ENCODE data around the gene LRRIQ4. TPM values are rescaled to one million over a fixed set of nuclear protein-coding genes. Genes with fewer than 3 reads are reported as not detected.

Gene LRRIQ4
- total and polyA plus RNA-seq, 2 donors (not counting 1 experiment from before 2014, with no cell fraction given), result under 0.01 TPM; not detected in 1

DNA sequence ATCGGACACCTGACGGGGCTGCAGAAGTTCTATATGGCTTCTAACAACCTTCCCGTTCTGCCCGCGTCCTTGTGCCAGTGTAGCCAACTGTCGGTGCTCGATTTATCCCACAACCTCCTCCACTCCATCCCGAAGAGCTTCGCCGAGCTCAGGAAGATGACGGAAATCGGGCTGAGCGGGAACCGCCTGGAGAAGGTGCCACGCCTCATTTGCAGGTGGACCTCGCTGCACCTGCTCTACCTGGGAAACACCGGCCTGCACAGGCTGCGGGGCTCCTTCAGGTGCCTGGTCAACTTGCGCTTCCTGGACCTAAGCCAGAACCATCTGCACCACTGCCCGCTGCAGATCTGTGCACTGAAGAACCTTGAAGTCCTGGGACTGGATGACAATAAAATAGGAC is 9.9 kb downstream of the LRRIQ4 start:
- H3K9ac ChIP-seq (ENCODE audit: insufficient read depth, low read length), result no peak overlapping the region
- H2AFZ ChIP-seq (ENCODE audit: low read length), result no peak overlapping the region

DNA sequence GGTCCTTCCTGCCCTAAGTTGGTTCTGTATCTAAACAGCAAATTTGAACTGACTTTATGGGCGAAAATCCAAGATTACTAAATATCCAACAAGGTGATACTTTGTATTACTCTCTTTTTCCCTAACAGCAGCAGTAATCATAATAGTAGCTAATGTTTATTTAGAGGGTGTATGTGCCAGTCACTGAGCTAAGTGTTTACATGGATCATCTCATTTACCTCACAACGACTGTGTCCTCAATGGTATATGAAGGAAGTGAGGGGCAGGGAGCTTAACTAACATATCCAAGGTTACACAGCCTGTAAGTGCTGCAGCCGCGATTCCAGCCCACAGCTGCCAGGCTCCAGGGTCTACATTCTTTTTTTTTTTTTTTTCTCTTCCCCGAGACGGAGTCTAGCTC is 10.3 kb downstream of the LRRIQ4 start:
- Histone ChIP-seq H2AFZ (ENCODE audit: low read length) (no peak overlapping the region), H3K4me2 (ENCODE audit: extremely low read depth, insufficient read depth, low read length) (no peak overlapping the region), H3K27me3 (ENCODE audit: control insufficient read depth, insufficient read depth, low read length) (no peaks in the 10 kb centered on the region), H3K4me3 (replicated peaks in 1 of 4; ENCODE audit: control extremely low read depth in 1 of 4, insufficient read depth in 1 of 4, low read depth in 3 of 4, low read length in 4 of 4) (no peak overlapping the region), H3K9me3 (ENCODE audit: control insufficient read depth, insufficient read depth, low read depth, low read length) (no peaks in the 10 kb centered on the region), H3K9ac (ENCODE audit: insufficient read depth, low read length) (no peak overlapping the region), H3K27ac (ENCODE audit: insufficient read depth, low read length) (no peak overlapping the region), H3K36me3 (ENCODE audit: control insufficient read depth, insufficient read depth, low read length) (no peaks in the 10 kb centered on the region), H3K79me2 (ENCODE audit: control insufficient read depth, insufficient read depth, low read length) (no peaks in the 10 kb centered on the region), H4K20me1 (ENCODE audit: control insufficient read depth, extremely low read depth, insufficient read depth, low read length) (no peaks in the 10 kb centered on the region), H3K4me1 (ENCODE audit: control insufficient read depth, extremely low read depth, insufficient read depth, low read length) (no peaks in the 10 kb centered on the region)
- no peak for TF ChIP-seq EZH2 (IDR thresholded peaks at IDR 0.05; ENCODE audit: low read length, missing control alignments)
- TF ChIP-seq, protein P1, sequence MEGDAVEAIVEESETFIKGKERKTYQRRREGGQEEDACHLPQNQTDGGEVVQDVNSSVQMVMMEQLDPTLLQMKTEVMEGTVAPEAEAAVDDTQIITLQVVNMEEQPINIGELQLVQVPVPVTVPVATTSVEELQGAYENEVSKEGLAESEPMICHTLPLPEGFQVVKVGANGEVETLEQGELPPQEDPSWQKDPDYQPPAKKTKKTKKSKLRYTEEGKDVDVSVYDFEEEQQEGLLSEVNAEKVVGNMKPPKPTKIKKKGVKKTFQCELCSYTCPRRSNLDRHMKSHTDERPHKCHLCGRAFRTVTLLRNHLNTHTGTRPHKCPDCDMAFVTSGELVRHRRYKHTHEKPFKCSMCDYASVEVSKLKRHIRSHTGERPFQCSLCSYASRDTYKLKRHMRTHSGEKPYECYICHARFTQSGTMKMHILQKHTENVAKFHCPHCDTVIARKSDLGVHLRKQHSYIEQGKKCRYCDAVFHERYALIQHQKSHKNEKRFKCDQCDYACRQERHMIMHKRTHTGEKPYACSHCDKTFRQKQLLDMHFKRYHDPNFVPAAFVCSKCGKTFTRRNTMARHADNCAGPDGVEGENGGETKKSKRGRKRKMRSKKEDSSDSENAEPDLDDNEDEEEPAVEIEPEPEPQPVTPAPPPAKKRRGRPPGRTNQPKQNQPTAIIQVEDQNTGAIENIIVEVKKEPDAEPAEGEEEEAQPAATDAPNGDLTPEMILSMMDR (conservative IDR thresholded peaks at IDR 0.05 in 1 of 2, IDR thresholded peaks at IDR 0.05 in 1 of 2; ENCODE audit: low read depth in 1 of 2, low read length in 2 of 2), result no peak
- DNase-seq (ENCODE audit: low read depth in 2 of 2), result no peak

More for the DNA sequence above, 9.9 kb downstream of the LRRIQ4 start:
- H3K27me3 ChIP-seq (ENCODE audit: control insufficient read depth, insufficient read depth, low read length), result no peaks in the 10 kb centered on the region
- no peak for DNase-seq (ENCODE audit: low read depth in 2 of 2)
- no peaks in the 10 kb centered on the region for H3K79me2 ChIP-seq (ENCODE audit: control insufficient read depth, insufficient read depth, low read length)
- no peaks in the 10 kb centered on the region for H3K4me1 ChIP-seq (ENCODE audit: control insufficient read depth, extremely low read depth, insufficient read depth, low read length)
- no peak overlapping the region for H3K4me2 ChIP-seq (ENCODE audit: extremely low read depth, insufficient read depth, low read length)
- H3K27ac ChIP-seq (ENCODE audit: insufficient read depth, low read length), result no peak overlapping the region
- H4K20me1 ChIP-seq (ENCODE audit: control insufficient read depth, extremely low read depth, insufficient read depth, low read length), result no peaks in the 10 kb centered on the region
- H3K4me3 ChIP-seq (replicated peaks in 1 of 4; ENCODE audit: control extremely low read depth in 1 of 4, insufficient read depth in 1 of 4, low read depth in 3 of 4, low read length in 4 of 4), result no peak overlapping the region
- no peaks in the 10 kb centered on the region for H3K36me3 ChIP-seq (ENCODE audit: control insufficient read depth, insufficient read depth, low read length)
- H3K9me3 ChIP-seq (ENCODE audit: control insufficient read depth, insufficient read depth, low read depth, low read length), result no peaks in the 10 kb centered on the region
- TF ChIP-seq EZH2 (IDR thresholded peaks at IDR 0.05; ENCODE audit: low read length, missing control alignments), result no peak
- TF ChIP-seq, protein P1 (conservative IDR thresholded peaks at IDR 0.05 in 1 of 2, IDR thresholded peaks at IDR 0.05 in 1 of 2; ENCODE audit: low read depth in 1 of 2, low read length in 2 of 2), result no peak

DNA sequence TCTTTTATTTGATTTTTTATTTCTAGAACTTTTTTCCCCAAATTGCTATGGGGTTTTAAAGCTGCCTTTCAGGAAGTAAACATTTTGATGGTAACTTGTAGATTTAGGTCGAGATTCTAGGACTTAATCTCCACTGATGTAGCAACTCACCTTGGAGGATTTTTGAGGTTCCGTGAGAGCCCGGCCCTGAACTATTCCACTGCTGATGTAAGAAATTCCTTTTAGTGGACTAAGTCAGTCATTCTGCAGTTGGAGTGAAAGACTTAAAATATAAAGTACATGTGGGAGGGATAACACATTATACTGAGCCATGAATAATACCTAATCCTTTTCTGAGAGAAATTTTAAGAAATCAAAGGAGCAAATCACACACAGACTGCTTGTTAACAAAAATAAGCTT is 12.6 kb downstream of the LRRIQ4 start:
- H3K79me2 ChIP-seq (ENCODE audit: control insufficient read depth, insufficient read depth, low read length), result no peaks in the 10 kb centered on the region
- H3K36me3 ChIP-seq (ENCODE audit: control insufficient read depth, insufficient read depth, low read length), result no peaks in the 10 kb centered on the region
- H3K4me3 ChIP-seq (replicated peaks in 1 of 4; ENCODE audit: control extremely low read depth in 1 of 4, insufficient read depth in 1 of 4, low read depth in 3 of 4, low read length in 4 of 4), result no peak overlapping the region
- H3K9ac ChIP-seq (ENCODE audit: insufficient read depth, low read length), result no peak overlapping the region
- no peaks in the 10 kb centered on the region for H4K20me1 ChIP-seq (ENCODE audit: control insufficient read depth, extremely low read depth, insufficient read depth, low read length)
- H3K27ac ChIP-seq (ENCODE audit: insufficient read depth, low read length), result no peak overlapping the region
- no peak overlapping the region for H3K4me2 ChIP-seq (ENCODE audit: extremely low read depth, insufficient read depth, low read length)
- H3K27me3 ChIP-seq (ENCODE audit: control insufficient read depth, insufficient read depth, low read length), result no peaks in the 10 kb centered on the region
- H3K9me3 ChIP-seq (ENCODE audit: control insufficient read depth, insufficient read depth, low read depth, low read length), result no peaks in the 10 kb centered on the region
- TF ChIP-seq, protein P1 (conservative IDR thresholded peaks at IDR 0.05 in 1 of 2, IDR thresholded peaks at IDR 0.05 in 1 of 2; ENCODE audit: low read depth in 1 of 2, low read length in 2 of 2), result no peak
- TF ChIP-seq EZH2 (IDR thresholded peaks at IDR 0.05; ENCODE audit: low read length, missing control alignments), result no peak
- DNase-seq (ENCODE audit: low read depth in 2 of 2), result peak in 1 of 2 donors; percentile 6
- no peaks in the 10 kb centered on the region for H3K4me1 ChIP-seq (ENCODE audit: control insufficient read depth, extremely low read depth, insufficient read depth, low read length)
- H2AFZ ChIP-seq (ENCODE audit: low read length), result no peak overlapping the region

Data from fibroblast of lung (primary cell).